Measurements from ENCODE around the gene NUDT17. TPM values are rescaled to one million over a fixed set of nuclear protein-coding genes. Genes with fewer than 3 reads are reported as not detected.
A peak's percentile ranks its signal among the peaks of the same experiment; 100 is the strongest.

The NUDT17 gene
- total and polyA plus RNA-seq, 2 of the 8 experiments (the other 6 are each of a cell fraction or from before 2014, with no cell fraction given), result 2.7 to 4.1 TPM

- H4K91ac ChIP-seq (replicated peaks; ENCODE audit: insufficient read length, low read length), result no peak overlapping the region
- H2BK20ac ChIP-seq (ENCODE audit: low read length), result no peak overlapping the region
- no peak overlapping the region for H4K5ac ChIP-seq (ENCODE audit: insufficient read length, low read depth, low read length)
- WGBS, 2 experiments (ENCODE audit: extremely low coverage in 1 of 2, insufficient coverage in 1 of 2, insufficient read length in 1 of 2, insufficient replicate concordance in 2 of 2, low coverage in 1 of 2, low lambda C conversion rate in 2 of 2, missing lambda C conversion rate in 1 of 2), result 7% methylated on average over 7 of the region's 7 CpGs; no CpG with 5 or more reads in 1 of the 2 experiments
- H3K4me2 ChIP-seq (ENCODE audit: insufficient read depth in 1 of 2, low read depth in 2 of 2, low read length in 2 of 2), result peak overlapping the region; percentile 71 to 91
- H3K14ac ChIP-seq (ENCODE audit: insufficient read length), result no peak overlapping the region
- peaks cover 2 to 3% of the 10 kb centered on the region in 2 experiments for H4K20me1 ChIP-seq (replicated peaks in 1 of 2; ENCODE audit: control insufficient read depth in 1 of 2, insufficient read depth in 2 of 2, low read length in 2 of 2)
- H3K23me2 ChIP-seq (ENCODE audit: low read depth, low read length), result peaks cover 5% of the 10 kb centered on the region; the same call in 1 of the 2 replicates
- DNase-seq (ENCODE audit: low read depth in 1 of 2, low spot score in 2 of 2) (no peak), FAIRE-seq (no peak)
- no peak overlapping the region for H3K4ac ChIP-seq (replicated peaks; ENCODE audit: insufficient read length, low read depth, low read length)
- H2BK120ac ChIP-seq (replicated peaks; ENCODE audit: low read depth, low read length), result no peak overlapping the region
- H3K4me1 ChIP-seq (replicated peaks in 1 of 4; ENCODE audit: control insufficient read depth in 3 of 4, insufficient read depth in 4 of 4, low read length in 3 of 4), result peaks cover 0 to 4% (median 0%) of the 10 kb centered on the region in 4 experiments; a peak in 1 of 7 replicates
- no peak overlapping the region for H4K8ac ChIP-seq (ENCODE audit: extremely low read depth, insufficient read depth, low read length)
- H3K79me1 ChIP-seq (ENCODE audit: low read depth, low read length), result no peaks in the 10 kb centered on the region
- no peak overlapping the region for H2BK15ac ChIP-seq (ENCODE audit: low read length)
- no peak overlapping the region for H2BK12ac ChIP-seq (ENCODE audit: low read depth, low read length)
- H2BK5ac ChIP-seq (ENCODE audit: low read depth, low read length), result peak overlapping the region; percentile 89
- POLR2A ChIA-PET (ENCODE audit: partially characterized antibody), result interaction anchor here (0.7 to 3.9 kb wide), 16 partner anchors 9 to 228 kb away, joined by 3 to 25 read pairs (median 4); partner anchors contain the start of genes CD160, NUDT17 and PIAS3
- H3K18ac ChIP-seq (ENCODE audit: extremely low read depth, low read length), result peak overlapping the region; percentile 7; the same call in 1 of the 2 replicates
- no peak overlapping the region for H3K23ac ChIP-seq (ENCODE audit: insufficient read length)
- peaks cover 0 to 14% of the 10 kb centered on the region in 2 experiments; a peak in 3 of 4 replicates for H3K79me2 ChIP-seq (ENCODE audit: control insufficient read depth in 1 of 2, insufficient read depth in 2 of 2, low read length in 2 of 2)
- no peaks in the 10 kb centered on the region for H3K27me3 ChIP-seq (replicated peaks in 1 of 4; ENCODE audit: control insufficient read depth in 3 of 4, extremely low read depth in 1 of 4, insufficient read depth in 3 of 4, low read length in 3 of 4)
- H3K56ac ChIP-seq (replicated peaks; ENCODE audit: insufficient read length, low read depth, low read length), result no peak overlapping the region
- H3K9ac ChIP-seq (replicated peaks in 1 of 4; ENCODE audit: extremely low read depth in 1 of 4, low read depth in 3 of 4, low read length in 3 of 4), result peak overlapping the region; percentile 82 to 97 (median 92)
- peaks cover 7 to 36% (median 25%) of the 10 kb centered on the region in 4 experiments; a peak in 7 of 8 replicates for H3K36me3 ChIP-seq (ENCODE audit: control insufficient read depth in 2 of 4, insufficient read depth in 4 of 4, low read length in 3 of 4)
- H3K27ac ChIP-seq (ENCODE audit: low read depth, low read length), result peak overlapping the region; percentile 91
- no peaks in the 10 kb centered on the region for H3K9me3 ChIP-seq (ENCODE audit: insufficient read depth in 2 of 2, low read depth in 1 of 2, low read length in 1 of 2)
- peak overlapping the region; percentile 75 to 100 (median 98) for H3K4me3 ChIP-seq (ENCODE audit: extremely low read depth in 1 of 4, insufficient read depth in 2 of 4, low read depth in 3 of 4, low read length in 4 of 4)
- CTCF ChIA-PET (ENCODE audit: partially characterized antibody), result interaction anchor here (14.5 kb wide), 1 partner anchor 22 kb away, joined by 109 read pairs; the partner anchor contains the start of gene NUDT17
- peak overlapping the region; percentile 92 for H2AFZ ChIP-seq (ENCODE audit: low read length)
- H2AK5ac ChIP-seq (ENCODE audit: low read depth, low read length), result no peak overlapping the region
- TF ChIP-seq BRCA1 (IDR thresholded peaks at IDR 0.05; ENCODE audit: low read depth, low read length), result no peak
- TF ChIP-seq RNF2 (IDR thresholded peaks at IDR 0.05; ENCODE audit: borderline replicate concordance, low read depth, low read length, missing control alignments, poor library complexity, severe bottlenecking), result no peak
- TF ChIP-seq CTBP2 (IDR thresholded peaks at IDR 0.05; ENCODE audit: borderline replicate concordance, insufficient read depth, insufficient read length, low read length), result no peak
- TF ChIP-seq JUN (IDR thresholded peaks at IDR 0.05; ENCODE audit: low read depth, low read length), result no peak
- TF ChIP-seq POLR2AphosphoS5 (IDR thresholded peaks at IDR 0.05; ENCODE audit: low read depth, low read length), result no peak
- no peak for TF ChIP-seq SP4 (IDR thresholded peaks at IDR 0.05; ENCODE audit: low read length)
- TF ChIP-seq RAD21 (IDR thresholded peaks at IDR 0.05 in 1 of 2, conservative IDR thresholded peaks at IDR 0.05 in 1 of 2; ENCODE audit: low read depth in 2 of 2, low read length in 2 of 2), result no peak
- no peak for TF ChIP-seq CBX5 (IDR thresholded peaks at IDR 0.05; ENCODE audit: low read depth, low read length)
- TF ChIP-seq PHF8 (conservative IDR thresholded peaks at IDR 0.05; ENCODE audit: low read depth, low read length), result no peak
- no peak for TF ChIP-seq SP2 (IDR thresholded peaks at IDR 0.05; ENCODE audit: low read length)
Observed at GRCh38 chr1:145824499-145824842, 21.0 kb upstream of the NUDT17 start.
